SK-MEL-5 (cell line): ENCODE results near the gene EPM2AIP1. TPM values are rescaled to one million over a fixed set of nuclear protein-coding genes. Genes with fewer than 3 reads are reported as not detected.

Experiments
- small RNA-seq, 2 experiments: library from RNA; depleted of rRNA; stranded (forward); fragments of <200 nt; gene quantifications; one replicate each; pipeline ENCODE3, GENCODE V24; 2014
- total RNA-seq: library from RNA; depleted of rRNA; stranded (reverse); fragments of >200 nt; shearing (Covaris generic); gene quantifications from 2 replicates; pipeline ENCODE4 v1.2.3, GENCODE V29; 2014; rRNA removed

Gene EPM2AIP1
- total RNA-seq, 1 experiment from 2014 or later = 15.8 TPM

Small RNA genes lying within 50 kb of the gene (small RNA-seq; reads per million reads assigned to genes)
- gene RNU6ATAC4P = 0 reads per million in 2 experiments

Other genes with a start within 250 kb of the EPM2AIP1 start
- not detected in 2 replicates for gene DCLK3, start 228.6 kb downstream of the EPM2AIP1 start, total RNA-seq
- 4.0 and 5.6 TPM in 2 replicates for gene TRANK1, start 48.1 kb downstream of the EPM2AIP1 start, total RNA-seq
- gene MLH1, start 387 bp upstream of the EPM2AIP1 start, total RNA-seq = 55.8 and 71.9 TPM in 2 replicates
- 50.5 and 54.5 TPM in 2 replicates for gene LRRFIP2, start 181.5 kb upstream of the EPM2AIP1 start, total RNA-seq